ENCODE data around the gene CNPY3. TPM values are rescaled to one million over a fixed set of nuclear protein-coding genes. Genes with fewer than 3 reads are reported as not detected.

The CNPY3 gene
- total RNA-seq, 2 experiments from 2014 or later, result 86.0 to 87.6 TPM

- H3K27ac Mint-ChIP-seq, result no peak overlapping the region
- H3K4me3 Mint-ChIP-seq, result no peak overlapping the region
- POLR2A ChIA-PET, result interaction anchor here (1.2 kb wide), 1 partner anchor 13 kb away, joined by 7 read pairs; the partner anchor contains the start of gene CNPY3
Measured at GRCh38 chr6:42916288-42916687, 13.0 kb upstream of the CNPY3 start.

GRCh38 chr6:42921801-42922200 is 7.5 kb upstream of the CNPY3 start:
- H3K4me3 Mint-ChIP-seq, result no peak overlapping the region
- H3K27ac Mint-ChIP-seq, result no peak overlapping the region
- no peaks in the 10 kb centered on the region for H3K36me3 Mint-ChIP-seq (ENCODE audit: low read depth)
- ATAC-seq (no peak), DNase-seq (no peak)
- ChIA-PET POLR2A (no interaction called here), CTCF (no interaction called here)
- H3K27me3 Mint-ChIP-seq (ENCODE audit: low read depth), result peaks cover 2% of the 10 kb centered on the region
- H3K9me3 Mint-ChIP-seq (ENCODE audit: insufficient read depth), result no peaks in the 10 kb centered on the region
- no peaks in the 10 kb centered on the region for H3K4me1 Mint-ChIP-seq (ENCODE audit: low read depth)

More at GRCh38 chr6:42916288-42916687, 13.0 kb upstream of the CNPY3 start:
- no peaks in the 10 kb centered on the region for H3K9me3 Mint-ChIP-seq (ENCODE audit: insufficient read depth)
- H3K4me1 Mint-ChIP-seq (ENCODE audit: low read depth), result peaks cover 5% of the 10 kb centered on the region
- ATAC-seq (peak; percentile 46), DNase-seq (no peak)
- peaks cover 8% of the 10 kb centered on the region for H3K27me3 Mint-ChIP-seq (ENCODE audit: low read depth)
- CTCF ChIA-PET, result interaction anchor here (0.6 to 1.3 kb wide), 2 partner anchors 14 to 39 kb away, joined by 3 read pairs; no protein-coding TSS in a partner anchor
- no peaks in the 10 kb centered on the region for H3K36me3 Mint-ChIP-seq (ENCODE audit: low read depth)

GRCh38 chr6:42923666-42924065 is 5.6 kb upstream of the CNPY3 start:
- ChIA-PET CTCF (no interaction called here), POLR2A (no interaction called here)
- H3K4me1 Mint-ChIP-seq (ENCODE audit: low read depth), result peaks cover 5% of the 10 kb centered on the region
- DNase-seq (no peak), ATAC-seq (no peak)
- no peak overlapping the region for H3K4me3 Mint-ChIP-seq
- no peaks in the 10 kb centered on the region for H3K36me3 Mint-ChIP-seq (ENCODE audit: low read depth)
- H3K9me3 Mint-ChIP-seq (ENCODE audit: insufficient read depth), result no peaks in the 10 kb centered on the region
- H3K27me3 Mint-ChIP-seq (ENCODE audit: low read depth), result peaks cover 2% of the 10 kb centered on the region
- H3K27ac Mint-ChIP-seq, result no peak overlapping the region

- H3K4me3 Mint-ChIP-seq, result no peak overlapping the region
- no peak overlapping the region for H3K27ac Mint-ChIP-seq
- peaks cover 3% of the 10 kb centered on the region for H3K36me3 Mint-ChIP-seq (ENCODE audit: low read depth)
- ChIA-PET CTCF (interaction anchor here (0.7 kb wide), 1 partner anchor 10 kb away, joined by 5 read pairs; no protein-coding TSS in a partner anchor), POLR2A (no interaction called here)
- ATAC-seq, result no peak
- peaks cover 2% of the 10 kb centered on the region for H3K27me3 Mint-ChIP-seq (ENCODE audit: low read depth)
- H3K4me1 Mint-ChIP-seq (ENCODE audit: low read depth), result peaks cover 12% of the 10 kb centered on the region
- DNase-seq, result no peak
- no peaks in the 10 kb centered on the region for H3K9me3 Mint-ChIP-seq (ENCODE audit: insufficient read depth)
Measured at GRCh38 chr6:42925248-42925857, 3.9 kb upstream of the CNPY3 start.

GRCh38 chr6:42929821-42930360 is 611 bp downstream of the CNPY3 start:
- peaks cover 47% of the 10 kb centered on the region for H3K4me1 Mint-ChIP-seq (ENCODE audit: low read depth)
- ATAC-seq, result no peak
- peak overlapping the region; percentile 90 for H3K4me3 Mint-ChIP-seq
- H3K27me3 Mint-ChIP-seq (ENCODE audit: low read depth), result no peaks in the 10 kb centered on the region
- peak; percentile 87 for DNase-seq
- H3K27ac Mint-ChIP-seq, result peak overlapping the region; percentile 94
- no peaks in the 10 kb centered on the region for H3K9me3 Mint-ChIP-seq (ENCODE audit: insufficient read depth)
- CTCF ChIA-PET, result interaction anchor here (0.7 to 2.9 kb wide), 13 partner anchors 10 to 440 kb away, joined by 3 to 25 read pairs (median 3); partner anchors contain the start of genes CUL7, PEX6, PPP2R5D and RRP36
- peaks cover 39% of the 10 kb centered on the region for H3K36me3 Mint-ChIP-seq (ENCODE audit: low read depth)
- POLR2A ChIA-PET, result interaction anchor here (0.6 to 4.3 kb wide), 27 partner anchors 9 to 700 kb away, joined by 3 to 46 read pairs (median 5); partner anchors contain the start of genes BICRAL, CUL7, CUL9 and GTPBP2

- peak overlapping the region; percentile 90 for H3K4me3 Mint-ChIP-seq
- DNase-seq (no peak), ATAC-seq (no peak)
- ChIA-PET POLR2A (interaction anchor here (1.2 kb wide), 1 partner anchor 47 kb away, joined by 3 read pairs; the partner anchor contains the start of gene PEX6), CTCF (interaction anchor here (1.0 kb wide), 1 partner anchor 82 kb away, joined by 3 read pairs; the partner anchor contains the start of genes KLHDC3 and MEA1)
- H3K27ac Mint-ChIP-seq, result peak overlapping the region; percentile 43
- H3K36me3 Mint-ChIP-seq (ENCODE audit: low read depth), result peaks cover 61% of the 10 kb centered on the region
- no peaks in the 10 kb centered on the region for H3K9me3 Mint-ChIP-seq (ENCODE audit: insufficient read depth)
- peaks cover 54% of the 10 kb centered on the region for H3K4me1 Mint-ChIP-seq (ENCODE audit: low read depth)
- no peaks in the 10 kb centered on the region for H3K27me3 Mint-ChIP-seq (ENCODE audit: low read depth)
Measured at GRCh38 chr6:42932412-42932811, 3.1 kb downstream of the CNPY3 start.

GRCh38 chr6:42933205-42933604 is 3.9 kb downstream of the CNPY3 start:
- Mint-ChIP-seq H3K4me1 (ENCODE audit: low read depth) (peaks cover 54% of the 10 kb centered on the region), H3K4me3 (peak overlapping the region; percentile 90), H3K36me3 (ENCODE audit: low read depth) (peaks cover 69% of the 10 kb centered on the region), H3K27me3 (ENCODE audit: low read depth) (no peaks in the 10 kb centered on the region), H3K9me3 (ENCODE audit: insufficient read depth) (no peaks in the 10 kb centered on the region), H3K27ac (peak overlapping the region; percentile 53)
- no peak for DNase-seq
- no peak for ATAC-seq
- CTCF ChIA-PET, result interaction anchor here (1.0 kb wide), 1 partner anchor 81 kb away, joined by 3 read pairs; the partner anchor contains the start of genes KLHDC3 and MEA1
- POLR2A ChIA-PET, result interaction anchor here (1.2 to 1.9 kb wide), 2 partner anchors 46 to 82 kb away, joined by 3 to 11 read pairs; partner anchors contain the start of genes KLHDC3 and PEX6

GRCh38 chr6:42935322-42935721 is 6.0 kb downstream of the CNPY3 start:
- Mint-ChIP-seq H3K27me3 (ENCODE audit: low read depth) (no peaks in the 10 kb centered on the region), H3K4me3 (no peak overlapping the region), H3K27ac (peak overlapping the region; percentile 52), H3K36me3 (ENCODE audit: low read depth) (peaks cover 84% of the 10 kb centered on the region), H3K9me3 (ENCODE audit: insufficient read depth) (no peaks in the 10 kb centered on the region), H3K4me1 (ENCODE audit: low read depth) (peaks cover 43% of the 10 kb centered on the region)
- ChIA-PET POLR2A (interaction anchor here (0.9 to 2.1 kb wide), 2 partner anchors 44 to 49 kb away, joined by 3 to 8 read pairs; partner anchors contain the start of gene PPP2R5D), CTCF (interaction anchor here (1.2 kb wide), 1 partner anchor 126 kb away, joined by 3 read pairs; no protein-coding TSS in a partner anchor)
- ATAC-seq, result no peak
- no peak for DNase-seq

- Mint-ChIP-seq H3K4me1 (ENCODE audit: low read depth) (peaks cover 37% of the 10 kb centered on the region), H3K27me3 (ENCODE audit: low read depth) (no peaks in the 10 kb centered on the region), H3K27ac (no peak overlapping the region), H3K4me3 (no peak overlapping the region), H3K9me3 (ENCODE audit: insufficient read depth) (no peaks in the 10 kb centered on the region), H3K36me3 (ENCODE audit: low read depth) (peaks cover 80% of the 10 kb centered on the region)
- DNase-seq (no peak), ATAC-seq (no peak)
- CTCF ChIA-PET, result no interaction called here
- POLR2A ChIA-PET, result no interaction called here
Measured at GRCh38 chr6:42936398-42936797, 7.1 kb downstream of the CNPY3 start.

GRCh38 chr6:42937548-42938427 is 8.5 kb downstream of the CNPY3 start:
- POLR2A ChIA-PET, result interaction anchor here (0.6 to 1.5 kb wide), 2 partner anchors 8 to 41 kb away, joined by 3 to 5 read pairs; partner anchors contain the start of gene CNPY3
- DNase-seq, result no peak
- ATAC-seq, result no peak
- H3K9me3 Mint-ChIP-seq (ENCODE audit: insufficient read depth), result no peaks in the 10 kb centered on the region
- H3K4me3 Mint-ChIP-seq, result no peak overlapping the region
- peaks cover 25% of the 10 kb centered on the region for H3K4me1 Mint-ChIP-seq (ENCODE audit: low read depth)
- CTCF ChIA-PET, result no interaction called here
- peak overlapping the region; percentile 77 for H3K27ac Mint-ChIP-seq
- peaks cover 70% of the 10 kb centered on the region for H3K36me3 Mint-ChIP-seq (ENCODE audit: low read depth)
- no peaks in the 10 kb centered on the region for H3K27me3 Mint-ChIP-seq (ENCODE audit: low read depth)

- Mint-ChIP-seq H3K27ac (no peak overlapping the region), H3K4me3 (no peak overlapping the region), H3K9me3 (ENCODE audit: insufficient read depth) (no peaks in the 10 kb centered on the region), H3K36me3 (ENCODE audit: low read depth) (peaks cover 66% of the 10 kb centered on the region), H3K27me3 (ENCODE audit: low read depth) (no peaks in the 10 kb centered on the region), H3K4me1 (ENCODE audit: low read depth) (peaks cover 19% of the 10 kb centered on the region)
- ATAC-seq (no peak), DNase-seq (no peak)
- CTCF ChIA-PET, result no interaction called here
- POLR2A ChIA-PET, result interaction anchor here (0.7 to 1.5 kb wide), 3 partner anchors 9 to 72 kb away, joined by 3 to 5 read pairs (median 3); partner anchors contain the start of gene CNPY3
Measured at GRCh38 chr6:42938428-42938796, 9.1 kb downstream of the CNPY3 start.

Measured in activated CD8-positive, alpha-beta T cell treated with anti-CD3 and anti-CD28 coated beads, Interleukin-2, amount 10 ng/mL, durations not matched to agents 7 days and 5 days (primary cell).